DND-41 (cell line): ENCODE results near the gene KDM8.

ENCODE experiments used
- ATAC-seq: fragments of 200-7000 bp; cut with Tn5 transposase; 3 replicates; pipeline ENCODE4 v1.9.1; 2021; ENCODE audit warnings: low read depth; ENCODE audit not compliant: insufficient read depth
- DNase-seq: peaks from one replicate; pipeline ENCODE4 v3.0.0-alpha.2; 2020
- H2AFZ ChIP-seq: 2 replicates; pipeline ENCODE4 v1.6.0; 2012; ENCODE audit warnings: low read depth, low read length
- H3K27ac ChIP-seq: 2 replicates; pipeline ENCODE4 v1.5.1; 2012; ENCODE audit warnings: low read length, inconsistent platforms
- H3K27me3 ChIP-seq: fragments of 200-600 bp; sonication (generic); 2 replicates; pipeline ENCODE4 v1.6.0; 2012; ENCODE audit warnings: low read length, mild to moderate bottlenecking, inconsistent platforms; ENCODE audit not compliant: insufficient read depth, poor library complexity
- H3K36me3 ChIP-seq: 2 replicates; pipeline ENCODE4 v1.5.1; 2012; ENCODE audit warnings: low read length, inconsistent platforms; ENCODE audit not compliant: insufficient read depth
- H3K4me1 ChIP-seq: 2 replicates; pipeline ENCODE4 v1.5.1; 2012; ENCODE audit warnings: mild to moderate bottlenecking, low read length; ENCODE audit not compliant: insufficient read depth
- H3K4me2 ChIP-seq: 2 replicates; pipeline ENCODE4 v1.6.0; 2012; ENCODE audit warnings: mild to moderate bottlenecking, moderate library complexity, low read length, inconsistent platforms; ENCODE audit not compliant: insufficient read depth
- H3K4me3 ChIP-seq, 2 experiments: fragments of 200-600 bp in 1 of 2; shearing (Covaris generic) in 1 of 2; 2 replicates each; pipeline ENCODE4 v1.5.1; 2012 to 2016; ENCODE audit warnings: inconsistent platforms in 2 of 2, low read length in 2 of 2, mild to moderate bottlenecking in 2 of 2, low read depth in 1 of 2, moderate library complexity in 1 of 2
- H3K79me2 ChIP-seq: 2 replicates; pipeline ENCODE4 v1.6.0; 2012; ENCODE audit warnings: low read length, inconsistent platforms; ENCODE audit not compliant: insufficient read depth
- H3K9ac ChIP-seq: 2 replicates; pipeline ENCODE4 v1.6.0; 2012; ENCODE audit warnings: low read depth, mild to moderate bottlenecking, inconsistent platforms, low read length, moderate library complexity
- H3K9me3 ChIP-seq: 2 replicates; pipeline ENCODE4 v1.5.1; 2012; ENCODE audit warnings: low read length, moderate library complexity, mild to moderate bottlenecking, inconsistent platforms; ENCODE audit not compliant: insufficient read depth, severe bottlenecking
- H4K20me1 ChIP-seq: 2 replicates; pipeline ENCODE4 v1.6.0; 2012; ENCODE audit warnings: low read length; ENCODE audit not compliant: insufficient read depth
- CTCF ChIP-seq: IDR thresholded peaks from 2 replicates; pipeline ENCODE4 v1.5.1; 2012; ENCODE audit warnings: borderline replicate concordance, low read length, moderate library complexity, mild to moderate bottlenecking; ENCODE audit not compliant: poor library complexity, severe bottlenecking; ENCODE audit errors: extremely low read depth
- EZH2 ChIP-seq: IDR thresholded peaks from 3 replicates; pipeline ENCODE4 v1.6.1; 2012; ENCODE audit warnings: borderline replicate concordance, low read depth, mild to moderate bottlenecking, moderate library complexity, low read length, inconsistent platforms; ENCODE audit not compliant: severe bottlenecking

Gene KDM8

GRCh38 chr16:27253526-27253930, 50.2 kb downstream of the KDM8 start:
- Histone ChIP-seq H3K4me2 (no peak overlapping the region), H4K20me1 (no peaks in the 10 kb centered on the region), H3K27me3 (no peaks in the 10 kb centered on the region), H3K4me1 (peaks cover 7% of the 10 kb centered on the region; the same call in 1 of the 2 replicates), H3K9me3 (no peaks in the 10 kb centered on the region), H2AFZ (no peak overlapping the region), H3K36me3 (peaks cover 57% of the 10 kb centered on the region), H3K4me3 (no peak overlapping the region), H3K27ac (0 out of 2 replicates have a peak overlapping the region, but pooled peaks have one; percentile 5), H3K79me2 (peaks cover 16% of the 10 kb centered on the region), H3K9ac (no peak overlapping the region)
- no peak for TF ChIP-seq CTCF
- no peak for TF ChIP-seq EZH2
- ATAC-seq (no peak), DNase-seq (no peak)

GRCh38 chr16:27254262-27254811, 51.0 kb downstream of the KDM8 start:
- no peak overlapping the region for H3K27ac ChIP-seq
- DNase-seq (no peak), ATAC-seq (no peak)
- H4K20me1 ChIP-seq = no peaks in the 10 kb centered on the region
- H3K4me3 ChIP-seq = no peak overlapping the region
- H3K4me2 ChIP-seq = no peak overlapping the region
- TF ChIP-seq CTCF (no peak), EZH2 (no peak)
- no peak overlapping the region for H2AFZ ChIP-seq
- peaks cover 57% of the 10 kb centered on the region for H3K36me3 ChIP-seq
- H3K9ac ChIP-seq = no peak overlapping the region
- peaks cover 7% of the 10 kb centered on the region; the same call in 1 of the 2 replicates for H3K4me1 ChIP-seq
- no peaks in the 10 kb centered on the region for H3K27me3 ChIP-seq
- H3K9me3 ChIP-seq = no peaks in the 10 kb centered on the region
- peaks cover 22% of the 10 kb centered on the region for H3K79me2 ChIP-seq

GRCh38 chr16:27256861-27257260, 53.5 kb downstream of the KDM8 start:
- Histone ChIP-seq H3K27me3 (no peaks in the 10 kb centered on the region), H3K36me3 (peaks cover 48% of the 10 kb centered on the region), H3K4me1 (peaks cover 7% of the 10 kb centered on the region; the same call in 1 of the 2 replicates), H3K4me3 (no peak overlapping the region), H3K9me3 (no peaks in the 10 kb centered on the region), H4K20me1 (no peaks in the 10 kb centered on the region), H3K27ac (no peak overlapping the region), H3K4me2 (no peak overlapping the region), H2AFZ (no peak overlapping the region), H3K79me2 (peaks cover 31% of the 10 kb centered on the region), H3K9ac (no peak overlapping the region)
- no peak for ATAC-seq
- TF ChIP-seq CTCF (no peak), EZH2 (no peak)
- DNase-seq = no peak

GRCh38 chr16:27257271-27257670, 53.9 kb downstream of the KDM8 start:
- Histone ChIP-seq H3K79me2 (peaks cover 28% of the 10 kb centered on the region), H3K4me2 (no peak overlapping the region), H3K9ac (no peak overlapping the region), H3K4me1 (peaks cover 7% of the 10 kb centered on the region; the same call in 1 of the 2 replicates), H2AFZ (no peak overlapping the region), H3K36me3 (peaks cover 44% of the 10 kb centered on the region), H3K27ac (no peak overlapping the region), H4K20me1 (no peaks in the 10 kb centered on the region), H3K9me3 (no peaks in the 10 kb centered on the region), H3K27me3 (no peaks in the 10 kb centered on the region), H3K4me3 (no peak overlapping the region)
- ATAC-seq = no peak
- TF ChIP-seq EZH2 (no peak), CTCF (no peak)
- no peak for DNase-seq
